ENCODE measurements around the gene AKR7A2.

GRCh38 chr1:19283891-19284290 is 28.1 kb downstream of the AKR7A2 start:
- TF ChIP-seq CTCF (IDR thresholded peaks at IDR 0.05) = no peak
- no peak for TF ChIP-seq POLR2A (IDR thresholded peaks at IDR 0.05)
